ENCODE data around the gene RYR1. TPM values are rescaled to one million over a fixed set of nuclear protein-coding genes. Genes with fewer than 3 reads are reported as not detected.

RYR1 gene
- total and polyA plus RNA-seq, 11 donors, result 0.44 to 2.1 (median 0.86) TPM

- no peak for TF ChIP-seq CTCF (IDR thresholded peaks at IDR 0.05)
- TF ChIP-seq POLR2A (IDR thresholded peaks at IDR 0.05), result no peak
- Histone ChIP-seq H3K27ac (no peak overlapping the region), H3K4me3 (no peak overlapping the region), H3K4me1 (peaks cover 0 to 9% (median 0%) of the 10 kb centered on the region in 12 donors), H3K36me3 (no peaks in the 10 kb centered on the region), H3K27me3 (peaks cover 0 to 32% (median 22%) of the 10 kb centered on the region in 9 donors), H3K9me3 (no peaks in the 10 kb centered on the region)
- intact Hi-C loops (cut with DNase I), result no loop called here
- WGBS, 4 donors, result 72 to 83% (median 76%) methylated on average over 6 of the region's 6 CpGs
- DNase-seq (no peak), ATAC-seq (peak in 1 of 4 donors; percentile 43)
These were observed 128.6 kb downstream of the RYR1 start for GRCh38 chr19:38562096-38562495.

- Histone ChIP-seq H3K9me3 (no peaks in the 10 kb centered on the region), H3K27ac (no peak overlapping the region), H3K4me3 (no peak overlapping the region), H3K27me3 (peaks cover 0 to 32% (median 22%) of the 10 kb centered on the region in 9 donors), H3K36me3 (no peaks in the 10 kb centered on the region), H3K4me1 (peaks cover 0 to 9% (median 0%) of the 10 kb centered on the region in 12 donors)
- intact Hi-C loops (cut with DNase I), result no loop called here
- 89 to 96% (median 94%) methylated on average over 9 of the region's 9 CpGs for WGBS, 4 donors
- DNase-seq (no peak), ATAC-seq (no peak)
- TF ChIP-seq POLR2A (IDR thresholded peaks at IDR 0.05) (no peak), CTCF (IDR thresholded peaks at IDR 0.05) (no peak)
These were observed 130.0 kb downstream of the RYR1 start for GRCh38 chr19:38563475-38563874.

GRCh38 chr19:38564981-38565690 is 131.6 kb downstream of the RYR1 start:
- Histone ChIP-seq H3K27ac (no peak overlapping the region), H3K9me3 (no peaks in the 10 kb centered on the region), H3K27me3 (peaks cover 0 to 32% (median 22%) of the 10 kb centered on the region in 9 donors), H3K4me3 (peak overlapping the region in 8 of 12 donors; percentile 19 to 47 (median 36)), H3K4me1 (peaks cover 0 to 9% (median 0%) of the 10 kb centered on the region in 12 donors), H3K36me3 (no peaks in the 10 kb centered on the region)
- no peak for DNase-seq
- peak in 2 of 4 donors; percentile 18 to 31 for ATAC-seq
- intact Hi-C loops (cut with DNase I), result no loop called here
- no peak for TF ChIP-seq CTCF (IDR thresholded peaks at IDR 0.05)
- no peak for TF ChIP-seq POLR2A (IDR thresholded peaks at IDR 0.05)
- WGBS, 4 donors, result 2 to 13% (median 4%) methylated on average over 38 to 111 of the region's 111 CpGs

GRCh38 chr19:38565691-38566105 is 132.2 kb downstream of the RYR1 start:
- ATAC-seq (no peak), DNase-seq (peak in 1 of 5 donors; percentile 34)
- intact Hi-C loops (cut with DNase I), result no loop called here
- peaks cover 0 to 9% (median 0%) of the 10 kb centered on the region in 12 donors for H3K4me1 ChIP-seq
- TF ChIP-seq POLR2A (IDR thresholded peaks at IDR 0.05) (no peak), CTCF (IDR thresholded peaks at IDR 0.05) (no peak)
- H3K9me3 ChIP-seq, result no peaks in the 10 kb centered on the region
- H3K27ac ChIP-seq, result no peak overlapping the region
- peaks cover 0 to 32% (median 22%) of the 10 kb centered on the region in 9 donors for H3K27me3 ChIP-seq
- peak overlapping the region in 6 of 12 donors; percentile 27 to 47 (median 39) for H3K4me3 ChIP-seq
- no peaks in the 10 kb centered on the region for H3K36me3 ChIP-seq
- whole genome bisulfite sequencing, 4 donors, result 61 to 63% (median 62%) methylated on average over 21 of the region's 21 CpGs
